Mesendoderm (in vitro differentiated cells): Measurements from ENCODE around the gene MGAT4A.

Source experiments
- DNase-seq: peaks from one replicate; pipeline ENCODE4 v3.0.0; 2013
- H2AK5ac ChIP-seq: 2 replicates; pipeline ENCODE4 v1.6.1; 2013; ENCODE audit warnings: low read length, inconsistent platforms
- H2BK120ac ChIP-seq: 2 replicates; pipeline ENCODE4 v1.6.1; 2013; ENCODE audit warnings: low read depth, mild to moderate bottlenecking, low read length, moderate library complexity, mixed read lengths
- H2BK15ac ChIP-seq: replicated peaks from 2 replicates; pipeline ENCODE4 v1.6.1; 2013; ENCODE audit warnings: low read depth, mild to moderate bottlenecking, moderate library complexity
- H2BK5ac ChIP-seq: 2 replicates; pipeline ENCODE4 v1.6.1; 2013; ENCODE audit warnings: low read length, inconsistent platforms
- H3K18ac ChIP-seq: 2 replicates; pipeline ENCODE4 v1.6.1; 2013; ENCODE audit warnings: mild to moderate bottlenecking, low read length, mixed read lengths
- H3K23ac ChIP-seq: one replicate; pipeline ENCODE4 v1.6.1; 2013; ENCODE audit warnings: low read length
- H3K27ac ChIP-seq: 2 replicates; pipeline ENCODE4 v1.5.1; 2013; ENCODE audit warnings: low read depth, mild to moderate bottlenecking, inconsistent platforms, low read length, moderate library complexity
- H3K27me3 ChIP-seq: 2 replicates; pipeline ENCODE4 v1.6.1; 2013; ENCODE audit warnings: low read length, control low read depth, mild to moderate bottlenecking, inconsistent platforms; ENCODE audit not compliant: insufficient read depth, poor library complexity
- H3K36me3 ChIP-seq: 2 replicates; pipeline ENCODE4 v1.6.1; 2013; ENCODE audit warnings: low read length, inconsistent platforms; ENCODE audit not compliant: control insufficient read depth, insufficient read depth
- H3K4ac ChIP-seq: one replicate; pipeline ENCODE4 v1.6.1; 2013; ENCODE audit warnings: low read depth, mild to moderate bottlenecking, low read length, moderate library complexity
- H3K4me1 ChIP-seq: 2 replicates; pipeline ENCODE4 v1.6.1; 2013; ENCODE audit warnings: low read depth, low read length, inconsistent platforms; ENCODE audit not compliant: control insufficient read depth
- H3K4me2 ChIP-seq: 2 replicates; pipeline ENCODE4 v1.6.1; 2013; ENCODE audit warnings: low read length
- H3K4me3 ChIP-seq: 2 replicates; pipeline ENCODE4 v1.5.1; 2013; ENCODE audit warnings: mild to moderate bottlenecking, low read length
- H3K56ac ChIP-seq: one replicate; pipeline ENCODE4 v1.6.1; 2013; ENCODE audit warnings: low read length
- H3K79me1 ChIP-seq: 2 replicates; pipeline ENCODE4 v1.6.1; 2013; ENCODE audit warnings: low read length, inconsistent platforms
- H3K79me2 ChIP-seq: 2 replicates; pipeline ENCODE4 v1.6.1; 2013; ENCODE audit warnings: mild to moderate bottlenecking, low read length; ENCODE audit not compliant: control insufficient read depth, insufficient read depth
- H3K9ac ChIP-seq: 2 replicates; pipeline ENCODE4 v1.6.1; 2013; ENCODE audit warnings: low read length, inconsistent platforms
- H4K5ac ChIP-seq: one replicate; pipeline ENCODE4 v1.6.1; 2013; ENCODE audit warnings: low read length
- H4K8ac ChIP-seq: one replicate; pipeline ENCODE4 v1.6.1; 2013; ENCODE audit warnings: low read depth, mild to moderate bottlenecking, control low read depth, low read length, moderate library complexity
- WGBS: extraction: QIAGEN DNeasy Blood & Tissue Kit; methylation state at CpG from one replicate; pipeline ENCODE4 v1.1.7; 2013; ENCODE audit warnings: low lambda C conversion rate, missing lambda C conversion rate; ENCODE audit not compliant: insufficient coverage; ENCODE audit errors: extremely low coverage; 5-methylcytosine and 5-hydroxymethylcytosine counted together

The MGAT4A gene

GRCh38 chr2:98776136-98776535 is 45.2 kb upstream of the MGAT4A start:
- no peak overlapping the region for H2AK5ac ChIP-seq
- no peak overlapping the region for H3K27ac ChIP-seq
- H3K23ac ChIP-seq, result no peak overlapping the region
- H3K4me2 ChIP-seq, result no peak overlapping the region
- H3K36me3 ChIP-seq, result no peaks in the 10 kb centered on the region
- no peak overlapping the region for H2BK15ac ChIP-seq
- no peaks in the 10 kb centered on the region for H3K79me2 ChIP-seq
- no peak overlapping the region for H3K18ac ChIP-seq
- no peak for DNase-seq
- H4K5ac ChIP-seq, result no peak overlapping the region
- no peak overlapping the region for H3K56ac ChIP-seq
- H2BK5ac ChIP-seq, result no peak overlapping the region
- H4K8ac ChIP-seq, result no peak overlapping the region
- H3K9ac ChIP-seq, result no peak overlapping the region
- no CpG with 5 or more reads among the region's 1 CpG for WGBS
- no peak overlapping the region for H2BK120ac ChIP-seq
- H3K4me1 ChIP-seq, result no peaks in the 10 kb centered on the region
- H3K79me1 ChIP-seq, result no peaks in the 10 kb centered on the region
- H3K4ac ChIP-seq, result no peak overlapping the region
- no peaks in the 10 kb centered on the region for H3K27me3 ChIP-seq
- no peak overlapping the region for H3K4me3 ChIP-seq

GRCh38 chr2:98775146-98775986 is 44.4 kb upstream of the MGAT4A start:
- Histone ChIP-seq H3K9ac (no peak overlapping the region), H2AK5ac (no peak overlapping the region), H2BK15ac (no peak overlapping the region), H3K56ac (no peak overlapping the region), H3K4me1 (no peaks in the 10 kb centered on the region), H3K4me2 (no peak overlapping the region), H3K27me3 (no peaks in the 10 kb centered on the region), H2BK120ac (no peak overlapping the region), H2BK5ac (no peak overlapping the region), H4K5ac (no peak overlapping the region), H3K79me2 (no peaks in the 10 kb centered on the region), H3K4ac (no peak overlapping the region), H4K8ac (no peak overlapping the region), H3K27ac (no peak overlapping the region), H3K4me3 (no peak overlapping the region), H3K18ac (no peak overlapping the region), H3K23ac (no peak overlapping the region), H3K36me3 (no peaks in the 10 kb centered on the region), H3K79me1 (no peaks in the 10 kb centered on the region)
- WGBS, result no CpG with 5 or more reads among the region's 20 CpGs
- no peak for DNase-seq

- H3K4me3 ChIP-seq, result no peak overlapping the region
- no peak overlapping the region for H2AK5ac ChIP-seq
- H3K56ac ChIP-seq, result no peak overlapping the region
- no peaks in the 10 kb centered on the region for H3K79me1 ChIP-seq
- H3K27ac ChIP-seq, result no peak overlapping the region
- no peak overlapping the region for H3K23ac ChIP-seq
- no peak overlapping the region for H3K4ac ChIP-seq
- H2BK15ac ChIP-seq, result no peak overlapping the region
- H3K27me3 ChIP-seq, result no peaks in the 10 kb centered on the region
- no peak overlapping the region for H3K4me2 ChIP-seq
- WGBS, result no CpG with 5 or more reads among the region's 4 CpGs
- H3K36me3 ChIP-seq, result no peaks in the 10 kb centered on the region
- H3K9ac ChIP-seq, result no peak overlapping the region
- no peak overlapping the region for H3K18ac ChIP-seq
- H3K79me2 ChIP-seq, result no peaks in the 10 kb centered on the region
- H4K5ac ChIP-seq, result no peak overlapping the region
- no peak overlapping the region for H4K8ac ChIP-seq
- H2BK120ac ChIP-seq, result no peak overlapping the region
- no peak for DNase-seq
- no peaks in the 10 kb centered on the region for H3K4me1 ChIP-seq
- H2BK5ac ChIP-seq, result no peak overlapping the region
Measured at GRCh38 chr2:98773907-98774306, 43.0 kb upstream of the MGAT4A start.

- DNase-seq, result no peak
- H3K27me3 ChIP-seq, result no peaks in the 10 kb centered on the region
- no peaks in the 10 kb centered on the region for H3K79me2 ChIP-seq
- no peak overlapping the region for H2BK5ac ChIP-seq
- no peaks in the 10 kb centered on the region for H3K79me1 ChIP-seq
- H3K4me2 ChIP-seq, result no peak overlapping the region
- H3K36me3 ChIP-seq, result no peaks in the 10 kb centered on the region
- no peak overlapping the region for H3K4ac ChIP-seq
- no peaks in the 10 kb centered on the region for H3K4me1 ChIP-seq
- no peak overlapping the region for H3K23ac ChIP-seq
- H4K8ac ChIP-seq, result no peak overlapping the region
- no peak overlapping the region for H2BK15ac ChIP-seq
- H2AK5ac ChIP-seq, result no peak overlapping the region
- no peak overlapping the region for H3K9ac ChIP-seq
- no peak overlapping the region for H3K56ac ChIP-seq
- no peak overlapping the region for H3K4me3 ChIP-seq
- no peak overlapping the region for H4K5ac ChIP-seq
- H3K27ac ChIP-seq, result no peak overlapping the region
- H3K18ac ChIP-seq, result no peak overlapping the region
- no CpG with 5 or more reads among the region's 5 CpGs for WGBS
- no peak overlapping the region for H2BK120ac ChIP-seq
Measured at GRCh38 chr2:98773169-98773568, 42.2 kb upstream of the MGAT4A start.

GRCh38 chr2:98772536-98772935 is 41.6 kb upstream of the MGAT4A start:
- Histone ChIP-seq H3K36me3 (no peaks in the 10 kb centered on the region), H2BK15ac (no peak overlapping the region), H3K18ac (no peak overlapping the region), H3K4me3 (no peak overlapping the region), H2BK5ac (no peak overlapping the region), H3K4ac (no peak overlapping the region), H3K56ac (no peak overlapping the region), H3K23ac (no peak overlapping the region), H4K8ac (no peak overlapping the region), H3K4me2 (no peak overlapping the region), H3K27ac (no peak overlapping the region), H2BK120ac (no peak overlapping the region), H3K4me1 (no peaks in the 10 kb centered on the region), H3K27me3 (no peaks in the 10 kb centered on the region), H4K5ac (no peak overlapping the region), H3K79me2 (no peaks in the 10 kb centered on the region), H2AK5ac (no peak overlapping the region), H3K9ac (no peak overlapping the region), H3K79me1 (no peaks in the 10 kb centered on the region)
- no CpG with 5 or more reads among the region's 8 CpGs for WGBS
- no peak for DNase-seq
